ENCODE data around the gene CYP3A5.

CYP3A5 gene

GRCh38 chr7:99643464-99643863 lies 36.3 kb downstream of the CYP3A5 start:
- no peaks in the 10 kb centered on the region for H3K9me3 ChIP-seq (replicated peaks; ENCODE audit: insufficient read depth, low read length)
- H3K4me1 ChIP-seq (ENCODE audit: low read length): no peaks in the 10 kb centered on the region
- DNase-seq: no peak
- H4K20me1 ChIP-seq (ENCODE audit: insufficient read depth, low read length): no peaks in the 10 kb centered on the region
- TF ChIP-seq EZH2phosphoT487 (IDR thresholded peaks at IDR 0.05; ENCODE audit: low read length) (no peak), EZH2 (optimal IDR thresholded peaks at IDR 0.05; ENCODE audit: low read depth, low read length) (no peak), CTCF (IDR thresholded peaks at IDR 0.05; ENCODE audit: low read length) (no peak)
- no peak overlapping the region for H3K4me2 ChIP-seq (ENCODE audit: low read depth, low read length)
- no peaks in the 10 kb centered on the region for H3K36me3 ChIP-seq (replicated peaks; ENCODE audit: insufficient read depth, low read length)
- no peak overlapping the region for H3K4me3 ChIP-seq (ENCODE audit: low read length)
- H3K27me3 ChIP-seq (replicated peaks; ENCODE audit: insufficient read depth, low read length): no peaks in the 10 kb centered on the region
- H3K27ac ChIP-seq (ENCODE audit: low read length): no peak overlapping the region
- no peaks in the 10 kb centered on the region for H3K9me2 ChIP-seq (replicated peaks; ENCODE audit: insufficient read depth, low read length)
- no peak overlapping the region for H2AFZ ChIP-seq (ENCODE audit: low read length)
- H3K9ac ChIP-seq (ENCODE audit: low read length): no peak overlapping the region
- H3K79me2 ChIP-seq (ENCODE audit: low read length): no peaks in the 10 kb centered on the region
- no peaks in the 10 kb centered on the region for H3F3A ChIP-seq (ENCODE audit: insufficient read depth, low read length)

- TF ChIP-seq CTCF (IDR thresholded peaks at IDR 0.05; ENCODE audit: low read length) (no peak), EZH2phosphoT487 (IDR thresholded peaks at IDR 0.05; ENCODE audit: low read length) (no peak), EZH2 (optimal IDR thresholded peaks at IDR 0.05; ENCODE audit: low read depth, low read length) (no peak)
- DNase-seq: no peak
Measured at GRCh38 chr7:99642027-99642426, 37.8 kb downstream of the CYP3A5 start.

GRCh38 chr7:99639267-99639666 lies 40.5 kb downstream of the CYP3A5 start:
- H3K79me2 ChIP-seq (ENCODE audit: low read length): no peaks in the 10 kb centered on the region
- no peaks in the 10 kb centered on the region for H3K27me3 ChIP-seq (replicated peaks; ENCODE audit: insufficient read depth, low read length)
- H4K20me1 ChIP-seq (ENCODE audit: insufficient read depth, low read length): no peaks in the 10 kb centered on the region
- no peak overlapping the region for H3K4me3 ChIP-seq (ENCODE audit: low read length)
- H3F3A ChIP-seq (ENCODE audit: insufficient read depth, low read length): no peaks in the 10 kb centered on the region
- H3K36me3 ChIP-seq (replicated peaks; ENCODE audit: insufficient read depth, low read length): no peaks in the 10 kb centered on the region
- no peak overlapping the region for H3K27ac ChIP-seq (ENCODE audit: low read length)
- no peak overlapping the region for H3K9ac ChIP-seq (ENCODE audit: low read length)
- no peaks in the 10 kb centered on the region for H3K9me3 ChIP-seq (replicated peaks; ENCODE audit: insufficient read depth, low read length)
- no peak overlapping the region for H2AFZ ChIP-seq (ENCODE audit: low read length)
- DNase-seq: no peak
- H3K9me2 ChIP-seq (replicated peaks; ENCODE audit: insufficient read depth, low read length): no peaks in the 10 kb centered on the region
- no peak overlapping the region for H3K4me2 ChIP-seq (ENCODE audit: low read depth, low read length)
- no peaks in the 10 kb centered on the region for H3K4me1 ChIP-seq (ENCODE audit: low read length)
- no peak for TF ChIP-seq EZH2phosphoT487 (IDR thresholded peaks at IDR 0.05; ENCODE audit: low read length)
- no peak for TF ChIP-seq EZH2 (optimal IDR thresholded peaks at IDR 0.05; ENCODE audit: low read depth, low read length)
- TF ChIP-seq CTCF (IDR thresholded peaks at IDR 0.05; ENCODE audit: low read length): no peak

More at GRCh38 chr7:99642027-99642426, 37.8 kb downstream of the CYP3A5 start:
- Histone ChIP-seq H3K9me2 (replicated peaks; ENCODE audit: insufficient read depth, low read length) (no peaks in the 10 kb centered on the region), H3K4me3 (ENCODE audit: low read length) (no peak overlapping the region), H3K36me3 (replicated peaks; ENCODE audit: insufficient read depth, low read length) (no peaks in the 10 kb centered on the region), H3K9me3 (replicated peaks; ENCODE audit: insufficient read depth, low read length) (no peaks in the 10 kb centered on the region), H4K20me1 (ENCODE audit: insufficient read depth, low read length) (no peaks in the 10 kb centered on the region), H3K9ac (ENCODE audit: low read length) (no peak overlapping the region), H3K79me2 (ENCODE audit: low read length) (no peaks in the 10 kb centered on the region), H3K27ac (ENCODE audit: low read length) (no peak overlapping the region), H3F3A (ENCODE audit: insufficient read depth, low read length) (no peaks in the 10 kb centered on the region), H2AFZ (ENCODE audit: low read length) (no peak overlapping the region), H3K4me1 (ENCODE audit: low read length) (no peaks in the 10 kb centered on the region), H3K27me3 (replicated peaks; ENCODE audit: insufficient read depth, low read length) (no peaks in the 10 kb centered on the region), H3K4me2 (ENCODE audit: low read depth, low read length) (no peak overlapping the region)
